Measurements from ENCODE around the gene SCP2.

DNA sequence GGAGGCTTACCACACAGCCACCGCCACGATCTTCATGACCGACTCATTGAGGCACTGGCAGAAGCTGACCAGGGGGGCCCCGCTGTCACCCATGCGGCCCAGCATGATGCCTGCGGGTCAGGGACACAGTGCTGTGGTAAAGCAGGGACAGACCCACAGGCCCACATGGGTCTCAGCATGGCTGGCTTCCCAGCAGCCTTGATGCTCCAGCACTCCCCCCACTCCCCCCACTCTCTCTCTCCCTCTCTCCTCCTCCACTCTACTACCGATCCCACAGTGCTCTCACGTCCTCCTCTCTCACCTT, 166.3 kb downstream of the SCP2 start:
- no peak for TF ChIP-seq EZH2phosphoT487 (conservative IDR thresholded peaks at IDR 0.05; ENCODE audit: low read length)
- TF ChIP-seq, protein P1, sequence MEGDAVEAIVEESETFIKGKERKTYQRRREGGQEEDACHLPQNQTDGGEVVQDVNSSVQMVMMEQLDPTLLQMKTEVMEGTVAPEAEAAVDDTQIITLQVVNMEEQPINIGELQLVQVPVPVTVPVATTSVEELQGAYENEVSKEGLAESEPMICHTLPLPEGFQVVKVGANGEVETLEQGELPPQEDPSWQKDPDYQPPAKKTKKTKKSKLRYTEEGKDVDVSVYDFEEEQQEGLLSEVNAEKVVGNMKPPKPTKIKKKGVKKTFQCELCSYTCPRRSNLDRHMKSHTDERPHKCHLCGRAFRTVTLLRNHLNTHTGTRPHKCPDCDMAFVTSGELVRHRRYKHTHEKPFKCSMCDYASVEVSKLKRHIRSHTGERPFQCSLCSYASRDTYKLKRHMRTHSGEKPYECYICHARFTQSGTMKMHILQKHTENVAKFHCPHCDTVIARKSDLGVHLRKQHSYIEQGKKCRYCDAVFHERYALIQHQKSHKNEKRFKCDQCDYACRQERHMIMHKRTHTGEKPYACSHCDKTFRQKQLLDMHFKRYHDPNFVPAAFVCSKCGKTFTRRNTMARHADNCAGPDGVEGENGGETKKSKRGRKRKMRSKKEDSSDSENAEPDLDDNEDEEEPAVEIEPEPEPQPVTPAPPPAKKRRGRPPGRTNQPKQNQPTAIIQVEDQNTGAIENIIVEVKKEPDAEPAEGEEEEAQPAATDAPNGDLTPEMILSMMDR (IDR thresholded peaks at IDR 0.05; ENCODE audit: insufficient read depth, low read length, poor library complexity, severe bottlenecking) = no peak
